Measurements from ENCODE around the gene WBP1L. TPM values are rescaled to one million over a fixed set of nuclear protein-coding genes. Genes with fewer than 3 reads are reported as not detected.

The WBP1L gene
- total and polyA plus RNA-seq, 2 of the 13 experiments (the other 11 are each of a cell fraction or from before 2014, with no cell fraction given), result 8.3 to 12.3 TPM

- TF ChIP-seq ZFAT (CRISPR knock-in tag; conservative IDR thresholded peaks at IDR 0.05) (no peak), KDM5A (IDR thresholded peaks at IDR 0.05; ENCODE audit: borderline replicate concordance, low read length) (no peak), EZH2 (conservative IDR thresholded peaks at IDR 0.05; ENCODE audit: low read depth, low read length) (no peak), TEF (CRISPR knock-in tag; IDR thresholded peaks at IDR 0.05) (no peak), SKI (IDR thresholded peaks at IDR 0.05; ENCODE audit: partially characterized antibody) (no peak), AKAP8 (CRISPR knock-in tag; IDR thresholded peaks at IDR 0.05) (no peak), IRF9 (CRISPR knock-in tag; IDR thresholded peaks at IDR 0.05; ENCODE audit: borderline replicate concordance) (no peak), ZNF678 (CRISPR knock-in tag; IDR thresholded peaks at IDR 0.05) (no peak), FOXJ3 (CRISPR knock-in tag; IDR thresholded peaks at IDR 0.05; ENCODE audit: borderline replicate concordance) (no peak), YY1 (IDR thresholded peaks at IDR 0.05; ENCODE audit: insufficient read depth, insufficient replicate concordance, low read depth, low read length) (no peak), ZFP91 (CRISPR knock-in tag; IDR thresholded peaks at IDR 0.05; ENCODE audit: borderline replicate concordance) (no peak), ZFP36L1 (CRISPR knock-in tag; IDR thresholded peaks at IDR 0.05) (no peak)
Measured at GRCh38 chr10:102773986-102774385, 30.2 kb downstream of the WBP1L start (continued).
